NCI-H774 (cell line): ENCODE measurements around the gene KDM4C.
"Not testable (repeated sequence)": the region's sequence is repeated elsewhere in the genome, so short reads cannot be mapped to it uniquely, and the experiment has no call there.

Experiments used
- DNase-seq: peaks from one replicate; lab custom pipeline; 2025; lab: John Stamatoyannopoulos, UW

Gene KDM4C

DNA sequence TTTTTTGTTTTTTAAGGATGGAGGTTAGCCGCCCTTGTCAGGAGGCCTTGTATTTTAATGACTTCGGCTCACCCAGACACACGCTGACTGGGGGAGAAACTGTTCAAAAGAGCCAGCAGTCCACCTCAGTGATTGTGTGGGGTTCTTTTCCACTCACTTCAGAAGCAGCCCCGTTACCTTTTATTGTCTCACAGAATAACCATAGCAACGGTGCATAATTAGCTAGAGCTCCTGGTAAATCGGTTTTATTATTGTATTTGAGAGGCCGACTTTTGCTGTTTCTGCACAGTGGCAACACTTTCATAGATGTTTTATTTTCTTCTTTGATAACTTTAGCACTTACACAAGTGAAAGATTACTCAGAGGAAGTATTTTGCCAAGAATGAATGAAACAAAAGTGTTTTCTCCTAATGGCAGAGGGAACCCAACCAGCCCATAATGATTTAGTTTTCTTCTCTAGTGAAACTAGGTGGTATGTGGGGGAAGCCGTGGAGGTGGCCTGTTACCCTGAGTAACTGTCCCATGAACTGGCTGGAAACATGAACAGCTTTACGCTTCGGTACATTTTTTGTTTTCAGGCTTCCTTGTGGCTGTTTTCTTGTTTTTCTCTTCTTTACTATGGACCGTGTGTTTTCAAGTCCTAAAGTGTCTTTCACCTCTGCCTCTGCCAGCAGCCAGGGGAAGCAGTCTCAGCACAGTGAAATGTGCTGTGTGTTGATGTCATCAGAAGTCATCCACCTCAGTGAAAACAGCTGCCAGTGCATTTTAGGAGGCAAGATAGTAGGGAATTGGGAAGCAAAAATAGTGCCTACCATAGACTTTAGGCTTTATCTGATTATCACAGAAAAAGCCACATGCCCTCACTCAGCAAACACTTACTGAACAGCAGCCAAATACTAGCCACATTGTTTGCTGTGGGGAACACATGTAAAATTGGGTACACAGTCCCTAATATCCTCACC lies 414.7 kb downstream of the KDM4C start:
- DNase-seq, result no peak

DNA sequence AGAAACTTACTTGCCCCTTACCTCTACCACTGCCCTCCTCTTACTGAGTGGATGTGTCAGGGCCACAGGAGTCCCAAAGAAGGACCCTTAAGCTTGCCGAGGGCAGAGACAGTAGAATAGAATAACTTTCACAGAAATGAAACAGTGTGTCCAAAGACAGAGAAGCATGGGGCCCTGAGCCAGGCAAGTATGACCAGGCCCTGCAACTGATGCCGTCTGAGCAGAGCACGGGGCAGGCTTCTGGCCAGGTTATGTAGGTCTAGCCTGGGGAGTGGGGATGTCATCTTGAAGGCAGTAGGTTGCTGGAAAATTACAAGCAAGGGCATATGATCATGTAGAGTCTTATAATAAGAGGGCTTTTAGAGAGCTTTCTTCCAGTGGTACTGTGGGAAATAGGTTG lies 415.4 kb downstream of the KDM4C start:
- no peak for DNase-seq

DNA sequence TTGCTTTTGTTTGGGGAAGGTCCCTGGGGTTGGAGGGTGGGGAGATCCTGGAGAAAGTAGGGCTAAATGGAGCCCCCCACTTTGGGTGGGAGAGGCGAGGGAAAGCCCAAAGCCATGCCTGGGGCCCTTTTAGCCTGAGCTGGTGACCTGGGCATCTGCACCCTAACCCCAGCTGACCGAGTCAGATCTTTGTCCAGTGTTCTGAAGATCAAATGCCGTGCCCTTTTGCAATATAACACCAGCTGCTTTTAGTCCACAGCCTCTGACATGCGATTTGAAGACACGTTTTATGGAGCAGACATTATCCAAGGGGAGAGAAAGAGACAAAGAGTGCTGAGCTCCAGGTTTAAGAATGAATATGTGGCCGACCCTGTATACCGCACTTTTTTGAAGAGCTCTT lies 416.5 kb downstream of the KDM4C start:
- no peak for DNase-seq

DNA sequence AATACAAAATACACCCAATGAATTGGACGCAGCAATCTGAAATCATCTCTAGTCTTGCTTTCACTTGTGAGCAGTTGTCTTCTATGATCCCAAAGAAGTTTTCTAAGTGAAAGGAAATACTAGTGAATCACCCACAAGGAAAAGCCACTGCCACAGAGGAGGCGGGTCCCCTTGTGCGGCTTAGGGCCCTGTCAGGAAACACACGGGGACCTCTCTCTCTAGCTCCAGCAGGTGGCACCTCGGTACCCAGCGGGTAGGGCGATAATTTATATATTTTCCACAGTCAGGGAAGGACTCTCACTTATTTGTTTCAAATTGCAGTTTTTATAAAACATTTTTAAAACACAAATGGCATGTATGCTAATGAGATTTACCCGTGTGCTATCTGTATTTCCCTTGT lies 417.1 kb downstream of the KDM4C start:
- DNase-seq, result no peak

DNA sequence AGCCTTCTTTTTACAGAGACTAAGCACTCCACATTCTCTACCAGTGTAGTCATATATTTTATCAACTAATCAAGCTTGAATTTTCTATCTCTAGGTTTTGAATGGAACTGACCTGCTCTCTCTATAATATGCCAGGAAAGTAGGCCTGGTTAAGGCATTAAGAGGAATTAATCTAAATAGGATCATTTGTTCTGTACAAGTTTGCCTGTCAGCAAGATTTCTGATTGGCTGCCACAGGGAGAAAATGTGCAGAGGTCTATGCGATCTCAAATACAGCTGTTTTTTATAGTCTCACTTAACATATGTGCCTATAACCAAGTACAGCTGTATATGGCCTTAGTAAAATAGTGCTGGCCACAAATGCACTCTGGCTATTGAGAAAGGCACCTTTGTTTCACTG lies 418.8 kb downstream of the KDM4C start:
- no peak for DNase-seq

DNA sequence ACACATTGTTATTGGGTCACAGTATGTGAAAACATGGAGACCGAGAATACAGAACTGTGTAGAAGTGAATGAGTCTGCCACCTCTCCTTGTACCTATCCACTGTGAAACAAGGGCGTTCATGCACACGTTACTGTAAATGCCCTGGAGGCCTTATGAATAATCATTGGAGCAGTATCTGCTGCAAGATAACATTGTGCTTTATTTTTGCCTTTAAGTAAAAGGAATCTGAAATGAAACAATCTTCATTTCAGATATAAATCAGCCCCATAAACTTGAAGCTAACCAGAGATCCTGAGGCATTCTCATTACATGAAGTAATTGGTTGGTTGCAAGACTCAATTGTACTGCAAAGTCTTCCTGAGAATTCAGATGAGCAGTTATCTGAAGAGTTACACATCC lies 419.6 kb downstream of the KDM4C start:
- no peak for DNase-seq

DNA sequence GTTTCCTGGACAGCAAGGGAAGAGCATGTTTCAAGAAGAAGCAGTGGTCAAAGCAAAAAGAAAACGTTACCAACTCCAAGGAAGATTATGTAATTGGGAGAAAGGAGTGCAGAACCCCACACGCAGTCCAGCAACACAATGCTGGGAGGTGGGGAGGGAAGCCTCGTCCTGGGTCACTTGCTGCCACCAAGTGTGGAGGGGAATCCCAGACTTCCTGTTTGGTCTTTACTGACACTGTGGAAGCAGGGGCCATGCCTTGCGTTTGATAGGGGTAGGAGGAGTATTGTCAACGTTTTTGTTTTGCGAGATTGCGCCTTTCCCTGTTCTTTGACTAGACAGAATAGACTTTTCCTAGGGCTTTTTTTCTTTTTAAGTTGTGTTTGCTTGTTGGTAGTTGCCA lies 421.0 kb downstream of the KDM4C start:
- DNase-seq, result no peak

DNA sequence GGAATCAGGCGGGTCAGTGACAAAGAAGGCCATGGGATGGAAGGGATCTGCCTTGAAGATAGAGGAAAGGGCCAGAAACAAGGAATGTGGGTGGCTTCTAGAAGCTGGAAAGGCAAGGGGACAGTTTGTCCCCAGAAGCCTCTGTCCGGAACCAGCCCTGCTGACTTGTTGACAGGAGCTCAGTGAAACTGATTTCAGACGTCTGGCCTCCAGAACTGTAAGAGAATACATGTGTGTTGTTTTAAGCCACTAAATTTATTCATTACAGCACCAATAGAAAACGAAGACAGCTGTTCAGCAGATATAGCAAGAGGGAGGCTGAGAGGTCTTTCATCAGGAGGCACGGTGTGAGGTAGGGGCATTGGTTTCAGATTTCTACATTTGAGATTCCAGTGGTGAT lies 422.5 kb downstream of the KDM4C start:
- DNase-seq, result no peak

DNA sequence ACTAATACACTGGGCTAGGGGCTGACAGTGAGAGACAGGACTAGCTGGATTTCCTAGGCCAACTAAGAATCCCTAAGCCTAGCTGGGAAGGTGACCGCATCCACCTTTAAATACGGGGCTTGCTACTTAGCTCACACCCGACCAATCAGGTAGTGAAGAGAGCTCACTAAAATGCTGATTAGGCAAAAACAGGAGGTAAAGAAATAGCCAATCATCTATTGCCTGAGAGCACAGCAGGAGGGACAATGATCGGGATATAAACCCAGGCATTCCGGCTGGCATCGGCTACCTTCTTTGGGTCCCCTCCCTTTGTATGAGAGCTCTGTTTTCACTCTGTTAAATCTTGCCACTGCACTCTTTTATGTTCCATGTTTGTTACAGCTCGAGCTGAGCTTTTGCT lies 425.4 kb downstream of the KDM4C start:
- not testable (repeated sequence) for DNase-seq

DNA sequence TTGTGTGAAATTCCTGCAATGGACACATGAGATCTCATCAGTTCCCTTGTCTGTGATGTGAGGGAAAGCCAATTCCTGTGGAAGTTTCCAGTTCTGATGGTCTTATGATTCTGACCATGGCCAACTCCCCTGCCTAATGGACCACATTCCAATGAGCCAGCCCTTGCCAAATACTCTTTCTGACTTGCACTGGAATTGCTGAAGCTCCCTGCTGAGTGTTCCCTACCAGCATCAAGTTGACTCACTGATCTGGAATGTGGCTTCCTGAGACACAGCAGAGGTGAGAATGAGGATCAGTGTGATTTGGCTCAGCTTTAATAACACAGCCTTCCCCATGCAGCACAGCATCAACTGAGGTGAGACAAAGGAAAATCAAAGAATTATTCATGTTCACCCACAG lies 427.8 kb downstream of the KDM4C start:
- no peak for DNase-seq

DNA sequence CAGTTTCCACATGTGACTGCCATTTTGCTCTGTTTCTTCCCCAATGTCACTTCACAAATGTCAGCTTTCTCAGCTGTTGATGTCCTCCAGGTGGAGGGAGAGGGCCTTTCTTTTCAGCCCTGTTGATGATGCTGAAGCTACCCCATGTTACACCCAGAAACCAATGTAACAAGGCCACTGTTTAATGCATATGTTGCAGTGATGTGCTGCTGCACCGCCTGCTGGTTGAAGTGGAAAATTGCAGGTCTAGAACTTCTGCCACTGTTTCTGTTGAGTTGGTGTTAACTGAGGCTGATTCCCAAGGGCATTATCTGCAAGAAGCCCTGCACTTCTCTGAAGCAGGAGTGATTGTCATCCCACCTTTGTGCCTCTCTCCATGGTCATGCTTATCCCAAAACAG lies 428.4 kb downstream of the KDM4C start:
- no peak for DNase-seq

DNA sequence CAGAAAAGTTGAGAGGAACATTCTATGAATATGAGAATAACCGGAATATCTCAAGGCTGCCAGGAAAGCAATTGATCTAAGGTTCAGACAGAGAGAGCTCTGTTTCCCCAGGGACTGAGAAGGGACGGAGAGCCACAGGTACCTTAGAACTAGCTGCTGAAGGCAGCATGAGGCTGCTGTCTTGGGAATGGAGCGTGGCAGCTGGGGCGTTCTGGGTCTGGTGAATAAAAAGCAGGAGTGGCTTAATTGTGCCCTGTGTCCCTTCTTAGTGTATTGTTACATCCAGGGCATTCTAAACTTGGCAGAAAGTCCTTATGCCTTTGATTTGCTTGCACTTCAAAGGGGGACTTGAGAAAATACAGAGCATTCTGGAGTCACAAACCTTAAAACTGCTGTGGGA lies 434.5 kb downstream of the KDM4C start:
- DNase-seq, result no peak

DNA sequence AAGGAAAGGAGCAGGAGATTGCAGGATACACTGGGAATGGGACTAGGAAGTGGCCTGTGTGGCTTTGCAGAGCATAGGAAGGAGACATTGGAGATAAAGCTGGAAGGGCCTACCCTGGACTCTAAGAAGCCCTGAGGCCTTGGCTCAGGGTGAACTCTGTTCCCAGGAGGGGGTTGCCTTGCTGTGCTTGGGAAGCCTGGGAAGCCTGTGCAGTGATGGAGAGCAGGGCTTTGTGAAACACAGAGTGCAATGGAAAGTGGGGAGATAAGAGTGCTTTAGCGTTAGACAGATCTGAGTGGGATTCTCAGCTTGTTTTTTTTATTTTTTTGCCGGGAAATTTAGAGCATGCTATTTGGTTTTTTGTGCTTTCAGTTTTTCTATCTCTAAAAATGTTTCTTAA lies 437.8 kb downstream of the KDM4C start:
- no peak for DNase-seq

DNA sequence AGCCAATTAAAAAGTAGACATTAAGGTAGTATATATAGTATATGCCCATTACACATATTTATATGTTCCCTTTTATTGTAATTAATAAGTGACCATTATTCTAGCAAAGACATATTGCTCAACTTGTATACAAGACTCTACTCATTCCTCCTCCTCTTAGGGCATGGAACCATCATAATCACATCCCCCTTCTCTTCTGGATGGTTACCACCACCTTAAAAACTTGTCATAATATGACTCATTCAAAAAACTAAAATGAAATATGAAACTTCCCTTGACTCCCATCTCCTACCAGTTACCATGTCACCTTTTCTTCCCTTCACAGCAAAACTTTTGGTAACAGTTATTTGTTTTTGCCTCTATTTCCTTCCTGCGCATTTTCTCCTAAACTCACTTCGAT lies 438.7 kb downstream of the KDM4C start:
- DNase-seq, result no peak

DNA sequence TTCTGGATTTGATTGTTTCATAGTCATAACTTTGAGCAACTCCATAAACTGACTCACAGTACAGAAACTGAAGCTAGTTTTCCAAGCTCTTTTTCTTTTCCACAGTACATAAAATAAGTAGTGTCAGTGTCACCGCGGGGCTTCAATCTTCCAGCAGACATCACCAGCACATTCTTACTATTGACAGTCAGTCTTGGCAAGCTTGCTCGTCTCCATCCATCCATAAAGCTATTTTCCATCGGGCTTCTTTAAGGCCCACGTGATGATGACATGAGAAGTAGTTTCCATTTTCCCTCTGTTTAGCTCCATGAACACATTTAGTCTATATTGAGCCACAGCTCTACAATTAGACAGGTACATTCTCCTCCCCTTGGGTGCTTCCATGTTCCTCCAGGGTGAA lies 443.4 kb downstream of the KDM4C start:
- no peak for DNase-seq

DNA sequence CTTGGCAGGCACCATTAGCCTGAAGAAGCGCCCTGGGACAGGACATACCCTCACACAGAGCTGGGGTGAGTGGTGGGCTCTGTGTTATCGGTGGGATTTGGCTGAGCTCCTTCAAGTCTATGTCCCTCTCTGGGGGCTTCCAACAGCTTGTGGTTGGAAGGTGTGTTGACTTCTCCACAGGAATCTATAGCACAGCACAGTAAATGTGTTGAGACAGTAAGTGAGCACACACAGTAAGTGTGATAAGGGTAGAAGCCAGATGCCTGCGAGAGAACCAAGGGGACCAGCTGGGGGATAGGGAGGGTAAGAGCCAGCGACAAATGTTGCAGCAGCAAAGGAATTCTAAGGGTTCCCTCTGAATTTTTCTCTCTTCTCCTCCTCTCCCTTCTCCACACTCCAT lies 448.0 kb downstream of the KDM4C start:
- DNase-seq, result no peak

DNA sequence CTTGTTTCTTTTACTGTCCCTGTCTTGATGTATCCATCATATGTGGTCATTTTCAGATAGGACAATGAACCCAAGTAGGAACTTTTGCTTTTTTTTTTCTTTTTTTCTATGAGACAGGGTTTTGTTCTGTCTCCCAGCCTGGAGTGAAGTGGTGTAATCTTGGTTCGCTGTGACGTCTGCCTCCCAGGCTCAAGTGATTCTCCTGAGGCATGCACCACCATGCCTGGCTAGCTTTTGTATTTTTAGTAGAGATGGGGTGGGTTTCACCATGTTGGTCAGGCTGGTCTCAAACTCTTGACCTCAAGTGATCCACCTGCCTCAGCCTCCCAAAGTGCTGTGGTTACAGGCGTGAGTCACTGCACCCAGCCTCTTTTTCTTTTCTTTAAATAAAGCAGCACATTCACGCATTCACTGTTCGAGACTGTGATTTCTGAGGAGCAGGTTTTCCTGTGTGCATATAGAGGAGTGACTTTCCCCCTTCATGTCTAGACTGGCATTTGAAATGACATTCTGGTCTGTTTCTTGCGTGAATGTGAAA lies 448.5 kb downstream of the KDM4C start:
- DNase-seq, result no peak

DNA sequence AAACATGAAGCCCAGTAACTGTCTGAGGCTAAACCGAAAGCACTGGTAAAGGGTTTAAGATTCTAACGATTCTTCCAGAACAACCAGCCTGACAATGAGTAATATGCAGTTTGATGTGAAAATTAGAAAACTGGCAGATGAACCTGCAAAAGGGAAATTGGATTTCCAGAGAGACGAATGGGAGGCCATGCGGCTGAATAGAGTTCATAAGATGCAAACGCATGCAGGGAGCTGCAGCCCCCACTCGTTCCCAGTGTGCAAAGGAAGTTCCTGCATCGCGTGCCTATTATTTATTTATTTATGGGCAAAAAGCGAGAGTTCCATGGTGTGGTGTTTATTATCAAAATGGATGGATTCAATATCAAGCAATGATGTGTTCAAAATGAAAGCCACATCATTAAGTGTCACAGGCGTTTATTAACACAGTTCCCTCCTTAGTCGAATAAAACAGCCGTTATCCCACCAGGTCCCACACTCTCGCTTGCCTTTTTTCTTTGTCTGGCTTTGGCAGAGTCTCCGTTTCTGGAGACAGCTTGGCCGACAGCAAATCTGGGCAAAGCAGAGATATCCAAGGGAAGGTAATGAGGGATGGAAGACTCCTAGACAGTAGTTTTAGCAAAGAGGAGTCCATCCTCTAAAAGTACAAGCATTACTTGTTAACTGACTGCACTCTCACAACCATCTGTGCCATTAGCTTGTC lies 451.4 kb downstream of the KDM4C start:
- DNase-seq, result no peak

DNA sequence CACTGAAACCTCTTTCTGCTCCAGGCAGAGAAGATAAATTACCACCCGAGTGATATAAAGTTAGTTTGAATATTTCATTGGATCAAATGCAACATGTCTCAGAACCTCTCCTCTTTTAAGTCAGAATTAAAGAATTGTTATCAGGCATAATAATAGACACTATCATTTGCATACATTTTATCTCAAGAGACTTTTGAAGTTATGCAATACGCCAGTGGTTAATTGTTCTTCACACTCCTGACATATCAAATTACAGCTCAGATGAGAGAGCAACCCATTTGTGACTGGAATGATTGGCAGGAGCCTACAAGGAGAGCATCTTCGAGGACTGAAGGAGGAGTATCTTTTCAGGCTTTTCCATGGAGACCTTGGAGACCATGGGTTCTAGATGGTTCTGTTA lies 452.2 kb downstream of the KDM4C start:
- DNase-seq, result no peak

DNA sequence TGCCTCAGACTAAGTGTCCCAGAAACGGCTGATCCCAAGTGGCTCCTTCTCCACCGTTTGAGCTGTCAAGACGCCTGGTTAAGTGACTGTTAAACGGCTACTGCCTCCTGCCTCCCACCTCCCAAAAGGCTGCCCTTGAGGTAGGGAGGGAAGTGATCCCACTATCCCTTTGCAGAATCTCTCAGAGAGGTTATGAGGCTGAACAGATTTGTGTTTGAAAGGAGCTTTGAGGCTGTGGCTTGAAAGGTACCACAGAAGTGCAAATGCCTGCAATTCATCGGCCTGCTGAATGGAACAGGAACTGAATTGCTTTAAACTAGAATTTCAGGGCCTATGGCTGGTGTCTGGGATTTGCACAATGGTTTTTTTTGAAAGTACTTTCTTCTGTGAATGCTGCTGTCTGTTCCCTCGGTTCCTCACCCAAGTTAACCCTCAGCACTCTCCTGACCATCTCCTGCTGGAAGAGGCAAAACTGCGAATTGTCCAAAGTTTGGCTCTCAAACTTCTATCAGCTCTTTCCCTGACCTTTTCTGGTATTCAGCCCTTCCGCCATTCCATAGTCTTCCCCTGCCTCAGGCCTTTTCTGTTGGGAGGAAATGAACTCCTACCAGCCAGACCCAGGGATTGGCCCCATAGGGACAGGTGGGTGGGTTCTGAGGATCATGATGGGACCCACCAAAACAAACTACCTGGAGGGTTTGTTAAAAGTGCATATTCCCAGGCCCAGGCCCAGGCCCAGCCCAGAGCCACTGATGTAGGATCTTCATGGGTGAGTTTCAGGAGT lies 453.3 kb downstream of the KDM4C start:
- DNase-seq, result no peak

DNA sequence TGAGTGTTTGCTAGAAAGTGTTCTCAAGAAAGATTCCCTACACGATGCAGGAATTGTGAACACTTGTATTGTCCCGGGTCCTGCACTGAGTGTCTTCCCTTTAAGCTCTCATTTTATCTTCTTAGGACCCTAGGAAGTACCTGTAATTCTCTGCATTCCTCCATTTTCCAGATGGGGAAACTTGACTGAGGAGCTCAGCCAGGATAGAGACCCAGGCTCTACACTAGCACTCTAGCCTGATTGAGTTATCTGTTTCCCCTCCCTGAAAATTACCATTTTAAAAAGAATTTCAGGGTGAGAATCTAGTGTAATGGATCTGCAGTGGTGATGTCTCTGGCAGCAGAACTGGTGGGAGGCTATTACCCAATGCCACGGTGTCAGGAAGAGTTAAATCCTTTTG lies 453.9 kb downstream of the KDM4C start:
- DNase-seq, result no peak

DNA sequence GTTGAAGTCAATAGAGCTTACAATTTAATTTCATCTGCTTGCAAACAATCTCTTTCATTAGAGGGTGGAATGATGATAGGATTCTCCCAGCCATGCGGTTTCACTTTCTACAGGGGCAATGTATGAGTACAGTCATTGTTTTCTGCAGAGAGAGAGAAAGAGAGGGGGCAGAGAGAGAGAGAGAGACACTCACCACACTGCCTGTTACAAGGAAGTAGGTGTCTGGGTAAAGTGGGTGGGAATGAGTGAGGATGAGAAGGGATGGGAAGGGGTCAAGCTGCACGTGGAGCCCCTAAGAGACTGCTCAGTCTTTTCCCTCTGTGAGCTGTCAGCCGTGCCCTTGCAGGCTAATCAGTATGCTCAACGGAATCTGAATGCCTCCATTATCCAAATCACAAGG lies 454.3 kb downstream of the KDM4C start:
- no peak for DNase-seq
